HEK293 (cell line): ENCODE results near the gene CDK10.
A peak's percentile ranks its signal among the peaks of the same experiment; 100 is the strongest.

Experiments
- GFI1B ChIP-seq: fragments of 450-650 bp; formaldehyde crosslinking; IDR thresholded peaks from 2 replicates; pipeline ENCODE4 v1.5.1; 2016; ENCODE audit warnings: missing biosample characterization, missing genetic modification characterization
- HOXD13 ChIP-seq: sonication (generic); formaldehyde crosslinking; IDR thresholded peaks from 2 replicates; pipeline ENCODE4 v1.8.0; 2022; ENCODE audit warnings: missing genetic modification reagents, borderline replicate concordance
- INSM2 ChIP-seq: fragments of 450-650 bp; formaldehyde crosslinking; IDR thresholded peaks from 2 replicates; pipeline ENCODE4 v1.5.1; 2016; ENCODE audit warnings: missing biosample characterization, missing genetic modification characterization
- KLF1 ChIP-seq: fragments of 450-650 bp; formaldehyde crosslinking; IDR thresholded peaks from 2 replicates; pipeline ENCODE4 v1.5.1; 2016; ENCODE audit warnings: missing biosample characterization, missing genetic modification characterization
- KLF7 ChIP-seq: fragments of 450-650 bp; formaldehyde crosslinking; IDR thresholded peaks from 2 replicates; pipeline ENCODE4 v1.5.1; 2016; ENCODE audit warnings: missing biosample characterization, missing genetic modification characterization, borderline replicate concordance
- PBX3 ChIP-seq: sonication (generic); formaldehyde crosslinking; IDR thresholded peaks from 2 replicates; pipeline ENCODE4 v1.8.1; 2022; ENCODE audit warnings: mild to moderate bottlenecking, moderate library complexity, missing genetic modification reagents
- PRDM6 ChIP-seq: fragments of 450-650 bp; formaldehyde crosslinking; IDR thresholded peaks from 2 replicates; pipeline ENCODE4 v1.5.1; 2017; ENCODE audit warnings: missing biosample characterization, missing genetic modification characterization
- REPIN1 ChIP-seq: fragments of 450-650 bp; formaldehyde crosslinking; IDR thresholded peaks from 2 replicates; pipeline ENCODE4 v1.5.1; 2017; ENCODE audit warnings: missing biosample characterization, missing genetic modification characterization, low read depth
- SP7 ChIP-seq: fragments of 450-650 bp; formaldehyde crosslinking; IDR thresholded peaks from 2 replicates; pipeline ENCODE4 v1.5.1; 2016; ENCODE audit warnings: missing biosample characterization, missing genetic modification characterization
- ZBTB21 ChIP-seq: fragments of 450-650 bp; formaldehyde crosslinking; IDR thresholded peaks from 2 replicates; pipeline ENCODE4 v1.5.1; 2017; ENCODE audit warnings: missing biosample characterization, missing genetic modification characterization
- ZNF121 ChIP-seq: fragments of 450-650 bp; formaldehyde crosslinking; IDR thresholded peaks from 2 replicates; pipeline ENCODE4 v1.5.1; 2016; ENCODE audit warnings: missing biosample characterization, missing genetic modification characterization
- ZNF155 ChIP-seq: fragments of 450-650 bp; formaldehyde crosslinking; IDR thresholded peaks from 2 replicates; pipeline ENCODE4 v1.5.1; 2016; ENCODE audit warnings: missing biosample characterization, missing genetic modification characterization
- ZNF169 ChIP-seq: fragments of 450-650 bp; formaldehyde crosslinking; IDR thresholded peaks from 2 replicates; pipeline ENCODE4 v1.5.1; 2016; ENCODE audit warnings: missing biosample characterization, missing genetic modification characterization
- ZNF174 ChIP-seq: fragments of 450-650 bp; formaldehyde crosslinking; IDR thresholded peaks from 2 replicates; pipeline ENCODE4 v1.5.0; 2017; ENCODE audit warnings: missing biosample characterization, mild to moderate bottlenecking, missing genetic modification characterization
- ZNF175 ChIP-seq: fragments of 450-650 bp; formaldehyde crosslinking; IDR thresholded peaks from 2 replicates; pipeline ENCODE4 v1.5.1; 2016; ENCODE audit warnings: missing biosample characterization, missing genetic modification characterization
- ZNF23 ChIP-seq: fragments of 450-650 bp; formaldehyde crosslinking; IDR thresholded peaks from 2 replicates; pipeline ENCODE4 v1.5.1; 2016; ENCODE audit warnings: missing biosample characterization, missing genetic modification characterization, borderline replicate concordance
- ZNF248 ChIP-seq: fragments of 450-650 bp; formaldehyde crosslinking; IDR thresholded peaks from 2 replicates; pipeline ENCODE4 v1.5.1; 2017; ENCODE audit warnings: missing biosample characterization, missing genetic modification characterization
- ZNF404 ChIP-seq: fragments of 450-650 bp; formaldehyde crosslinking; IDR thresholded peaks from 2 replicates; pipeline ENCODE4 v1.5.1; 2017; ENCODE audit warnings: missing biosample characterization, missing genetic modification characterization
- ZNF488 ChIP-seq: fragments of 450-650 bp; formaldehyde crosslinking; IDR thresholded peaks from 2 replicates; pipeline ENCODE4 v1.5.1; 2016; ENCODE audit warnings: missing biosample characterization, missing genetic modification characterization
- ZNF510 ChIP-seq: fragments of 450-650 bp; formaldehyde crosslinking; IDR thresholded peaks from 2 replicates; pipeline ENCODE4 v1.5.1; 2018; ENCODE audit warnings: mild to moderate bottlenecking, missing genetic modification characterization, missing biosample characterization; ENCODE audit not compliant: insufficient replicate concordance
- ZNF624 ChIP-seq: fragments of 450-650 bp; formaldehyde crosslinking; IDR thresholded peaks from 2 replicates; pipeline ENCODE4 v1.5.1; 2017; ENCODE audit warnings: missing biosample characterization, missing genetic modification characterization
- ZNF707 ChIP-seq: fragments of 450-650 bp; formaldehyde crosslinking; IDR thresholded peaks from 2 replicates; pipeline ENCODE4 v1.5.1; 2016; ENCODE audit warnings: missing biosample characterization, missing genetic modification characterization
- ZNF747 ChIP-seq: fragments of 450-650 bp; formaldehyde crosslinking; IDR thresholded peaks from 2 replicates; pipeline ENCODE4 v1.5.1; 2016; ENCODE audit warnings: missing biosample characterization, missing genetic modification characterization
- TF ChIP-seq, protein P1 (sequence below): fragments of 450-650 bp; formaldehyde crosslinking; conservative IDR thresholded peaks from 2 replicates; pipeline ENCODE4 v1.5.1; 2016; ENCODE audit warnings: low read depth, missing biosample characterization, missing genetic modification characterization
- TF ChIP-seq, protein P2 (sequence below): fragments of 450-650 bp; IDR thresholded peaks from 2 replicates; pipeline ENCODE4 v1.5.1; 2018; ENCODE audit warnings: missing biosample characterization, missing genetic modification characterization
- TF ChIP-seq, protein P3 (sequence below): fragments of 450-650 bp; formaldehyde crosslinking; IDR thresholded peaks from 2 replicates; pipeline ENCODE4 v1.5.1; 2016; ENCODE audit warnings: missing biosample characterization, missing genetic modification characterization

The CDK10 gene

GRCh38 chr16:89700100-89700648 lies 13.7 kb downstream of the CDK10 start (continued):
- TF ChIP-seq, protein P1, sequence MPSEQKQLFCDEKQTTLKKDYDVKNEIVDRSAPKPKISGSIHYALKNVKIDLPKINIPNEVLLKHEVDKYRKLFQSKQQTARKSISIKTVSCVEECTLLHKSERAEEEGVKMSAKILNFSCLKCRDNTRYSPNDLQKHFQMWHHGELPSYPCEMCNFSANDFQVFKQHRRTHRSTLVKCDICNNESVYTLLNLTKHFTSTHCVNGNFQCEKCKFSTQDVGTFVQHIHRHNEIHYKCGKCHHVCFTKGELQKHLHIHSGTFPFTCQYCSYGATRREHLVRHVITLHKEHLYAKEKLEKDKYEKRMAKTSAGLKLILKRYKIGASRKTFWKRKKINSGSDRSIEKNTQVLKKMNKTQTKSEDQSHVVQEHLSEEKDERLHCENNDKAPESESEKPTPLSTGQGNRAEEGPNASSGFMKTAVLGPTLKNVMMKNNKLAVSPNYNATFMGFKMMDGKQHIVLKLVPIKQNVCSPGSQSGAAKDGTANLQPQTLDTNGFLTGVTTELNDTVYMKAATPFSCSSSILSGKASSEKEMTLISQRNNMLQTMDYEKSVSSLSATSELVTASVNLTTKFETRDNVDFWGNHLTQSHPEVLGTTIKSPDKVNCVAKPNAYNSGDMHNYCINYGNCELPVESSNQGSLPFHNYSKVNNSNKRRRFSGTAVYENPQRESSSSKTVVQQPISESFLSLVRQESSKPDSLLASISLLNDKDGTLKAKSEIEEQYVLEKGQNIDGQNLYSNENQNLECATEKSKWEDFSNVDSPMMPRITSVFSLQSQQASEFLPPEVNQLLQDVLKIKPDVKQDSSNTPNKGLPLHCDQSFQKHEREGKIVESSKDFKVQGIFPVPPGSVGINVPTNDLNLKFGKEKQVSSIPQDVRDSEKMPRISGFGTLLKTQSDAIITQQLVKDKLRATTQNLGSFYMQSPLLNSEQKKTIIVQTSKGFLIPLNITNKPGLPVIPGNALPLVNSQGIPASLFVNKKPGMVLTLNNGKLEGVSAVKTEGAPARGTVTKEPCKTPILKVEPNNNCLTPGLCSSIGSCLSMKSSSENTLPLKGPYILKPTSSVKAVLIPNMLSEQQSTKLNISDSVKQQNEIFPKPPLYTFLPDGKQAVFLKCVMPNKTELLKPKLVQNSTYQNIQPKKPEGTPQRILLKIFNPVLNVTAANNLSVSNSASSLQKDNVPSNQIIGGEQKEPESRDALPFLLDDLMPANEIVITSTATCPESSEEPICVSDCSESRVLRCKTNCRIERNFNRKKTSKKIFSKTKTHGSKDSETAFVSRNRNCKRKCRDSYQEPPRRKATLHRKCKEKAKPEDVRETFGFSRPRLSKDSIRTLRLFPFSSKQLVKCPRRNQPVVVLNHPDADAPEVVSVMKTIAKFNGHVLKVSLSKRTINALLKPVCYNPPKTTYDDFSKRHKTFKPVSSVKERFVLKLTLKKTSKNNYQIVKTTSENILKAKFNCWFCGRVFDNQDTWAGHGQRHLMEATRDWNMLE = no peak
- no peak for TF ChIP-seq PBX3 (CRISPR knock-in tag)
- TF ChIP-seq ZNF707 (tag by site-specific recombination) = no peak
- TF ChIP-seq, protein P2, sequence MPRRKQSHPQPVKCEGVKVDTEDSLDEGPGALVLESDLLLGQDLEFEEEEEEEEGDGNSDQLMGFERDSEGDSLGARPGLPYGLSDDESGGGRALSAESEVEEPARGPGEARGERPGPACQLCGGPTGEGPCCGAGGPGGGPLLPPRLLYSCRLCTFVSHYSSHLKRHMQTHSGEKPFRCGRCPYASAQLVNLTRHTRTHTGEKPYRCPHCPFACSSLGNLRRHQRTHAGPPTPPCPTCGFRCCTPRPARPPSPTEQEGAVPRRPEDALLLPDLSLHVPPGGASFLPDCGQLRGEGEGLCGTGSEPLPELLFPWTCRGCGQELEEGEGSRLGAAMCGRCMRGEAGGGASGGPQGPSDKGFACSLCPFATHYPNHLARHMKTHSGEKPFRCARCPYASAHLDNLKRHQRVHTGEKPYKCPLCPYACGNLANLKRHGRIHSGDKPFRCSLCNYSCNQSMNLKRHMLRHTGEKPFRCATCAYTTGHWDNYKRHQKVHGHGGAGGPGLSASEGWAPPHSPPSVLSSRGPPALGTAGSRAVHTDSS = no peak
- TF ChIP-seq ZNF175 (tag by site-specific recombination) = no peak
- peak; percentile 86 for TF ChIP-seq KLF1 (tag by site-specific recombination)
- TF ChIP-seq, protein P3, sequence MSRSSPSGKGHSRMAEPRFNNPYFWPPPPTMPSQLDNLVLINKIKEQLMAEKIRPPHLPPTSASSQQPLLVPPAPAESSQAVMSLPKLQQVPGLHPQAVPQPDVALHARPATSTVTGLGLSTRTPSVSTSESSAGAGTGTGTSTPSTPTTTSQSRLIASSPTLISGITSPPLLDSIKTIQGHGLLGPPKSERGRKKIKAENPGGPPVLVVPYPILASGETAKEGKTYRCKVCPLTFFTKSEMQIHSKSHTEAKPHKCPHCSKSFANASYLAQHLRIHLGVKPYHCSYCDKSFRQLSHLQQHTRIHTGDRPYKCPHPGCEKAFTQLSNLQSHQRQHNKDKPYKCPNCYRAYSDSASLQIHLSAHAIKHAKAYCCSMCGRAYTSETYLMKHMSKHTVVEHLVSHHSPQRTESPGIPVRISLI = no peak
- TF ChIP-seq KLF7 (tag by site-specific recombination) = peak; percentile 40; the same call in 1 of the 2 replicates
- TF ChIP-seq ZNF488 (tag by site-specific recombination) = no peak
- no peak for TF ChIP-seq REPIN1
- TF ChIP-seq ZBTB21 (tag by site-specific recombination) = peak; percentile 98
- no peak for TF ChIP-seq ZNF169 (tag by site-specific recombination)
- no peak for TF ChIP-seq ZNF404 (tag by site-specific recombination)
- TF ChIP-seq ZNF155 (tag by site-specific recombination) = no peak
- peak; percentile 66 for TF ChIP-seq INSM2
- no peak for TF ChIP-seq ZNF174 (tag by site-specific recombination)
- TF ChIP-seq ZNF624 (tag by site-specific recombination) = no peak
- no peak; the same call in 1 of the 2 replicates for TF ChIP-seq PRDM6 (tag by site-specific recombination)
- no peak for TF ChIP-seq HOXD13 (CRISPR knock-in tag)
- no peak for TF ChIP-seq ZNF747 (tag by site-specific recombination)
- no peak for TF ChIP-seq ZNF510 (tag by site-specific recombination)
- no peak for TF ChIP-seq ZNF248 (tag by site-specific recombination)
- TF ChIP-seq ZNF121 (tag by site-specific recombination) = no peak
- TF ChIP-seq SP7 (tag by site-specific recombination) = peak; percentile 89
- TF ChIP-seq ZNF23 = no peak
- no peak for TF ChIP-seq GFI1B
